GM21737 (cell line): Measurements from ENCODE around the gene CRACR2B.
A peak's percentile ranks its signal among the peaks of the same experiment; 100 is the strongest.

ENCODE experiments used
- ATAC-seq: cut with Tn5 transposase; IDR thresholded peaks from one replicate; pipeline ENCODE4 v1.9.1; 2021; ENCODE audit warnings: mild to moderate bottlenecking, moderate library complexity; ENCODE audit not compliant: unreplicated experiment

Gene CRACR2B

GRCh38 chr11:837189-837989, 9.7 kb downstream of the CRACR2B start:
- no peak for ATAC-seq

- ATAC-seq, result no peak
Measured at GRCh38 chr11:837990-838307, 10.2 kb downstream of the CRACR2B start.

GRCh38 chr11:838441-839279, 10.9 kb downstream of the CRACR2B start:
- ATAC-seq, result no peak

- no peak for ATAC-seq
Measured at GRCh38 chr11:839280-839623, 11.5 kb downstream of the CRACR2B start.

GRCh38 chr11:839875-840617, 12.3 kb downstream of the CRACR2B start:
- no peak for ATAC-seq

GRCh38 chr11:841981-842369, 14.3 kb downstream of the CRACR2B start:
- no peak for ATAC-seq

- peak; percentile 52 for ATAC-seq
Measured at GRCh38 chr11:842370-843002, 14.8 kb downstream of the CRACR2B start, which contains the start of the genes POLR2L and TSPAN4. Gene POLR2L (minus strand): TSS chr11:842529. CDS start chr11:842508, 21 bp downstream. Gene TSPAN4 (plus strand): TSS chr11:842852. CDS start chr11:850305, 7,453 bp downstream.

- no peak for ATAC-seq
Measured at GRCh38 chr11:843086-843734, 15.5 kb downstream of the CRACR2B start.

- no peak for ATAC-seq
Measured at GRCh38 chr11:843818-844692, 16.3 kb downstream of the CRACR2B start.

- ATAC-seq, result no peak
Measured at GRCh38 chr11:844693-845644, 17.2 kb downstream of the CRACR2B start.

- ATAC-seq, result no peak
Measured at GRCh38 chr11:845872-846495, 18.3 kb downstream of the CRACR2B start.

GRCh38 chr11:846496-847098, 18.9 kb downstream of the CRACR2B start:
- no peak for ATAC-seq

- no peak for ATAC-seq
Measured at GRCh38 chr11:847876-848275, 20.2 kb downstream of the CRACR2B start.

- no peak for ATAC-seq
Measured at GRCh38 chr11:848380-848931, 20.7 kb downstream of the CRACR2B start.

- no peak for ATAC-seq
Measured at GRCh38 chr11:849104-849824, 21.5 kb downstream of the CRACR2B start.

GRCh38 chr11:849951-850774, 22.4 kb downstream of the CRACR2B start:
- ATAC-seq, result no peak
